Neural crest cell (in vitro differentiated cells): ENCODE results near the gene WDR35. TPM values are rescaled to one million over a fixed set of nuclear protein-coding genes. Genes with fewer than 3 reads are reported as not detected.

Source experiments
- DNase-seq: peaks from one replicate; pipeline ENCODE4 v3.0.0; 2021; ENCODE audit warnings: low read depth, mixed read lengths, low spot score
- H3K27ac Mint-ChIP-seq: one replicate; pipeline ENCODE4 v1.8.0; 2021; ENCODE audit warnings: mild to moderate bottlenecking, mixed read lengths; ENCODE audit not compliant: unreplicated experiment
- H3K27me3 Mint-ChIP-seq: 2 replicates; pipeline ENCODE4 v1.8.0; 2021; ENCODE audit warnings: low read depth, mild to moderate bottlenecking, mixed read lengths
- H3K36me3 Mint-ChIP-seq: 2 replicates; pipeline ENCODE4 v1.8.0; 2021; ENCODE audit warnings: low read depth, mild to moderate bottlenecking, mixed read lengths
- H3K4me1 Mint-ChIP-seq: 2 replicates; pipeline ENCODE4 v1.8.0; 2021; ENCODE audit warnings: mixed read lengths
- H3K4me3 Mint-ChIP-seq: one replicate; pipeline ENCODE4 v1.8.0; 2021; ENCODE audit warnings: mild to moderate bottlenecking, mixed read lengths
- H3K9me3 Mint-ChIP-seq: 2 replicates; pipeline ENCODE4 v1.8.0; 2021; ENCODE audit warnings: mixed read lengths
- total RNA-seq: library from RNA; stranded (reverse); gene quantifications from 2 replicates; pipeline ENCODE4 v1.2.1, GENCODE V29; 2021
- TF ChIP-seq, protein P1 (sequence below): fragments of 200-600 bp; sonication (generic); conservative IDR thresholded peaks from 2 replicates; pipeline ENCODE4 v1.5.0; 2021; ENCODE audit warnings: antibody characterized with exemption, mild to moderate bottlenecking

Gene WDR35
- total RNA-seq, 1 donor from 2014 or later = 19.4 TPM

DNA sequence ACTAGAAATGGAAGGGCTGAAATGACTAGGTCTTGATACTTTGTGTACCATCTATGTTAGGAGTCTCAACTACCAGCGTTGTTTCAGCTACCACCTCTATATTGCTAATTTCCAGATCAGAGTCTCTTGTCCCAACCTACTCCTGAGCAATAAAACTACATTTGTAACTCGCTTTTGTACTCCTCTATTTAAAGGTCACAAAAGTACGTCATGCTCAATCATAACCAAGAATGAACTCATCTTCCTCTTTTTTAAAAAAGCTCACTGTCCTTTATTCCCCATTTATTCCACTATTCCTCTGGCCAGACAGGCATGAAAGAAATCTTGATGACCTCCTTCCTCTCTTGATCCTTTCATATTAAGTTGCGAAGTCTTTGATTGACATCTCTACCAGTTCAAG is 33.8 kb upstream of the WDR35 start:
- no peak overlapping the region for H3K27ac Mint-ChIP-seq
- no peaks in the 10 kb centered on the region for H3K4me1 Mint-ChIP-seq
- H3K36me3 Mint-ChIP-seq = peaks cover 29% of the 10 kb centered on the region
- no peak overlapping the region for H3K4me3 Mint-ChIP-seq
- H3K9me3 Mint-ChIP-seq = peaks cover 17% of the 10 kb centered on the region
- no peaks in the 10 kb centered on the region for H3K27me3 Mint-ChIP-seq
- DNase-seq = no peak
- TF ChIP-seq, protein P1, sequence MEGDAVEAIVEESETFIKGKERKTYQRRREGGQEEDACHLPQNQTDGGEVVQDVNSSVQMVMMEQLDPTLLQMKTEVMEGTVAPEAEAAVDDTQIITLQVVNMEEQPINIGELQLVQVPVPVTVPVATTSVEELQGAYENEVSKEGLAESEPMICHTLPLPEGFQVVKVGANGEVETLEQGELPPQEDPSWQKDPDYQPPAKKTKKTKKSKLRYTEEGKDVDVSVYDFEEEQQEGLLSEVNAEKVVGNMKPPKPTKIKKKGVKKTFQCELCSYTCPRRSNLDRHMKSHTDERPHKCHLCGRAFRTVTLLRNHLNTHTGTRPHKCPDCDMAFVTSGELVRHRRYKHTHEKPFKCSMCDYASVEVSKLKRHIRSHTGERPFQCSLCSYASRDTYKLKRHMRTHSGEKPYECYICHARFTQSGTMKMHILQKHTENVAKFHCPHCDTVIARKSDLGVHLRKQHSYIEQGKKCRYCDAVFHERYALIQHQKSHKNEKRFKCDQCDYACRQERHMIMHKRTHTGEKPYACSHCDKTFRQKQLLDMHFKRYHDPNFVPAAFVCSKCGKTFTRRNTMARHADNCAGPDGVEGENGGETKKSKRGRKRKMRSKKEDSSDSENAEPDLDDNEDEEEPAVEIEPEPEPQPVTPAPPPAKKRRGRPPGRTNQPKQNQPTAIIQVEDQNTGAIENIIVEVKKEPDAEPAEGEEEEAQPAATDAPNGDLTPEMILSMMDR = no peak

DNA sequence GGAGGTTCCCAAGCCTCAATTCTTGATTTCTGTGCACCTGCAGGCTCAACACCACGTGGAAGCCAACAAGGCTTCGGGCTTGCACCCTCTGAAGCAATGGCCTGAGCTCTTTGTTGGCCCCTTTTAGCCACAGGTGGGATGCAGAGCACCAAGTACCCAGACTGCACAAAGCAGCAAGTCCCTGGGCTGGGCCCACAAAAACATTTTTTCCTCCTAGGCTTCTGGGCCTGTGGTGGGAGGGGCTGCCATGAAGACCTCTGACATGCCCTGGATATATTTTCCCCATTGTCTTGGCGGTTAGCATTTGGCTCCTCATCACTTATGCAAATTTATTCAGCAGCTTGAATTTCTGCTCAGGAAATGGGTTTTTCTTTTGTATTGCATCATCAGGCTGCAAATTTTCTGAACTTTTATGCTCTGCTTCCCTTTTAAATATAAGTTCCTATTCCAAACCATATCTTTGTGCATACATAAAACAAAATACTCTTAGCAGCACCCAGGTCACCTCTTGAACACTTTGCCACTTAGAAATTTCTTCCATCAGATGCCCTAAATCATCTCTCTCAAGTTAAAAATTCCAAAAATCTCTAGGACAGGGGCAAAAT is 31.6 kb upstream of the WDR35 start:
- no peak overlapping the region for H3K27ac Mint-ChIP-seq
- H3K4me1 Mint-ChIP-seq = no peaks in the 10 kb centered on the region
- TF ChIP-seq, protein P1 = no peak
- H3K4me3 Mint-ChIP-seq = no peak overlapping the region
- peaks cover 19% of the 10 kb centered on the region for H3K36me3 Mint-ChIP-seq
- peaks cover 17% of the 10 kb centered on the region for H3K9me3 Mint-ChIP-seq
- no peaks in the 10 kb centered on the region for H3K27me3 Mint-ChIP-seq
- no peak for DNase-seq

DNA sequence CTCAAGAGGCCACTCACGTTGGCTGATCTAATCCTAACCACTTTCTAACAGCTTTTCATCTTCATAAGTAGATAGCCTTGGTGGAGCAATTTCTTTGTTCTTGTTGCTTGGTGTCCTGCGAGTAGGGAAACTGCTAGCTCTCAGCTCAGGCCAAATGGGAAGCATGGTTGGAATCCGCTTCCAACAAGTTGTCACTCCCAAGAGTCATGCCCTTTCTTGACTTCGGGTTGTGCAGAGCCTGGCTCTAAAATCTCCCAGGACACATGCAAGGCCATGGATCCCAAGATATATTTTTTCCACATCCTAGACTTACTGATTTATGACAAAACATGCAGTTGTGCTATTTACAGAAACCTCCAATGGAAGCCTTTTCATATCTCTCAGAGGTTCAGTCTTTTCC is 29.8 kb upstream of the WDR35 start:
- Mint-ChIP-seq H3K27me3 (peaks cover 5% of the 10 kb centered on the region), H3K4me3 (no peak overlapping the region), H3K27ac (no peak overlapping the region), H3K9me3 (peaks cover 19% of the 10 kb centered on the region), H3K4me1 (no peaks in the 10 kb centered on the region), H3K36me3 (peaks cover 17% of the 10 kb centered on the region)
- no peak for DNase-seq
- TF ChIP-seq, protein P1 = no peak

DNA sequence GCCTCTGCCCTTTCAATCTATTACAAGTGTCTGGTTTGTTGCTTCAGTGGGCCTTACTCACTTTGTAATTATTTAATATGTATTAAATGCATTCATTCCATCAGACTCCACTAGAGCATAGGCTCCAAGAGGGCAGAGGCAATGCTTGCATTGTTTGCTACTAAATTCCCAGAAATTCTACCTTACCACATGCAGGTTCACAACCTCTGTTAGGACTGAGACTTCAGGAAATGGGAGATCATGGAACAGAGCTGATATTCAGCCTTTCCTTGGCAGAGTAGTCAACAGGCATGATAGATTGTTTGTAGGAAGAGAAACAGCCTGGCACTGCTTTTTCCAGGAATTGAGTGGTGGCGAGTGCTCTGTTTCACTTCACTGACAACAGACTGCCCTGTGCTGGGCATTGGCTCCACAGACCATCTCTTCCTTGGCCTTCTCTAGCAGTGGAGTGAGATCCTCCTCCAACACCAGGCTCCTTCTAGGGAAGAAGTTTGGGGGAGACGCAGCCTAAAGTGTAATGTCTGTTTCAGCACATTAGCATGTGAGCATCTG is 28.8 kb upstream of the WDR35 start:
- H3K9me3 Mint-ChIP-seq = peaks cover 24% of the 10 kb centered on the region
- no peak overlapping the region for H3K4me3 Mint-ChIP-seq
- TF ChIP-seq, protein P1 = no peak
- no peak for DNase-seq
- H3K27ac Mint-ChIP-seq = no peak overlapping the region
- peaks cover under 1% of the 10 kb centered on the region for H3K4me1 Mint-ChIP-seq
- H3K36me3 Mint-ChIP-seq = peaks cover 15% of the 10 kb centered on the region
- H3K27me3 Mint-ChIP-seq = peaks cover 15% of the 10 kb centered on the region

DNA sequence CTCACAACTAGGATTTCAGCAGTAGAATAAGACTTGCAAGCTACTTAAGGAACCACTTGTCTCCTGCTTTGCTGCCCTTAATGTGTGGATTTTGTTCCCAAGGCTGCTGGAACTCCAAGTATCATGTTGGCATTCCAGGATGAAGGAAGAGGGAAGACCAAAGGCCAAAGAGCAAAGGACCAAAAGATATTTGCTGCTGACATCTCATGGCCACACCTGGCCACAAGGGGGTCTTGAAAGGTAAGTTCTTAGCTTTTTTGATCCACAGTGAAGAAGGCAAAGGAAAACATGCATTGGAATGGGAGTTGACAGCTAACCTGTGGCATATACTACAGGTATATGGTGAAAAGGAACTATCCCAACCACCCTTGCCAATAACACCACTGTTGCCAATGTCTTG is 26.4 kb upstream of the WDR35 start:
- TF ChIP-seq, protein P1 = no peak
- H3K27me3 Mint-ChIP-seq = peaks cover 32% of the 10 kb centered on the region
- H3K36me3 Mint-ChIP-seq = peaks cover 5% of the 10 kb centered on the region
- H3K9me3 Mint-ChIP-seq = peaks cover 14% of the 10 kb centered on the region
- no peak overlapping the region for H3K4me3 Mint-ChIP-seq
- DNase-seq = no peak
- peaks cover 13% of the 10 kb centered on the region for H3K4me1 Mint-ChIP-seq
- no peak overlapping the region for H3K27ac Mint-ChIP-seq
